Lower leg skin (tissue), 3 donors: ENCODE results near the gene MYCN.

Source experiments
- CTCF ChIP-seq, 3 donors: fragments of 450-650 bp; IDR thresholded peaks; one replicate each; pipeline ENCODE4 v1.5.1; 2016; ENCODE audit warnings: antibody characterized with exemption in 3 of 3, mild to moderate bottlenecking in 3 of 3, moderate library complexity in 2 of 3
- POLR2A ChIP-seq, 2 donors: fragments of 450-650 bp; IDR thresholded peaks; one replicate each; pipeline ENCODE4 v1.6.1; 2016 to 2017; ENCODE audit warnings: antibody characterized with exemption in 2 of 2, mild to moderate bottlenecking in 1 of 2, moderate library complexity in 1 of 2

- TF ChIP-seq CTCF (IDR thresholded peaks at IDR 0.05): no peak
- no peak for TF ChIP-seq POLR2A (IDR thresholded peaks at IDR 0.05)
Observed at GRCh38 chr2:15983496-15983895, 43.1 kb downstream of the MYCN start.
